GM19328 (cell line): Measurements from ENCODE around the gene SHANK3.

ENCODE experiments used
- ATAC-seq: cut with Tn5 transposase; IDR thresholded peaks from one replicate; pipeline ENCODE4 v1.9.1; 2021; ENCODE audit warnings: mild to moderate bottlenecking, moderate library complexity; ENCODE audit not compliant: unreplicated experiment

Gene SHANK3

GRCh38 chr22:50711446-50712340 is 39.1 kb downstream of the SHANK3 start:
- ATAC-seq, result no peak

- ATAC-seq, result no peak
Observed at GRCh38 chr22:50712341-50713007, 39.9 kb downstream of the SHANK3 start.

GRCh38 chr22:50713008-50713385 is 40.4 kb downstream of the SHANK3 start:
- no peak for ATAC-seq

GRCh38 chr22:50713571-50714056 is 41.0 kb downstream of the SHANK3 start:
- no peak for ATAC-seq

GRCh38 chr22:50714150-50714549 is 41.5 kb downstream of the SHANK3 start:
- ATAC-seq, result no peak

- no peak for ATAC-seq
Observed at GRCh38 chr22:50714631-50715179, 42.1 kb downstream of the SHANK3 start.

GRCh38 chr22:50715250-50715649 is 42.6 kb downstream of the SHANK3 start:
- ATAC-seq, result no peak

GRCh38 chr22:50715776-50716175 is 43.2 kb downstream of the SHANK3 start:
- no peak for ATAC-seq

- no peak for ATAC-seq
Observed at GRCh38 chr22:50716290-50717024, 43.8 kb downstream of the SHANK3 start.

- ATAC-seq, result no peak
Observed at GRCh38 chr22:50717709-50718351, 45.2 kb downstream of the SHANK3 start.

GRCh38 chr22:50718352-50718709 is 45.7 kb downstream of the SHANK3 start:
- ATAC-seq, result no peak

- no peak for ATAC-seq
Observed at GRCh38 chr22:50719814-50720300, 47.2 kb downstream of the SHANK3 start.

GRCh38 chr22:50720301-50721256 is 48.0 kb downstream of the SHANK3 start:
- no peak for ATAC-seq

- ATAC-seq, result no peak
Observed at GRCh38 chr22:50721257-50721844, 48.7 kb downstream of the SHANK3 start.

- ATAC-seq, result no peak
Observed at GRCh38 chr22:50722048-50722701, 49.6 kb downstream of the SHANK3 start.
